Tibial nerve (tissue), 4 donors: ENCODE results near the gene OCRL. TPM values are rescaled to one million over a fixed set of nuclear protein-coding genes. Genes with fewer than 3 reads are reported as not detected.
"Not testable (repeated sequence)": the region's sequence is repeated elsewhere in the genome, so short reads cannot be mapped to it uniquely, and the experiment has no call there.

Source experiments
- DNase-seq, 2 donors: peaks; one replicate each; pipeline ENCODE4 v3.0.0-alpha.2; 2019; ENCODE audit warnings: low spot score in 2 of 2
- H3K27ac ChIP-seq, 4 donors: fragments of 200-600 bp; sonication (generic) in 3 of 4; one replicate each; pipeline ENCODE4 v1.5.1; 2017 to 2019; ENCODE audit warnings: mild to moderate bottlenecking in 1 of 4
- H3K27me3 ChIP-seq, 2 donors: fragments of 200-600 bp; sonication (generic) in 1 of 2; one replicate each; pipeline versions ENCODE4 v1.5.1 to v1.6.0; 2017 to 2019
- H3K36me3 ChIP-seq, 3 donors: fragments of 200-600 bp; sonication (generic); one replicate each; pipeline ENCODE4 v1.5.1; 2018 to 2019
- H3K4me1 ChIP-seq, 4 donors: fragments of 200-600 bp; sonication (generic) in 3 of 4; one replicate each; pipeline ENCODE4 v1.5.1; 2017 to 2019
- H3K4me3 ChIP-seq, 4 donors: fragments of 200-600 bp; sonication (generic) in 3 of 4; one replicate each; pipeline ENCODE4 v1.5.1; 2017 to 2019; ENCODE audit warnings: mild to moderate bottlenecking in 1 of 4, moderate library complexity in 1 of 4
- H3K9me3 ChIP-seq, 4 donors: fragments of 200-600 bp; sonication (generic) in 3 of 4; one replicate each; pipeline ENCODE4 v1.5.1; 2017 to 2019
- CTCF ChIP-seq, 5 experiments: fragments of 200-600 bp in 3 of 5; fragments of 450-650 bp in 2 of 5; sonication (generic) in 3 of 5; IDR thresholded peaks; one replicate each; pipeline ENCODE4 v1.5.1; 2016 to 2019; ENCODE audit warnings: antibody characterized with exemption in 5 of 5, mild to moderate bottlenecking in 3 of 5, moderate library complexity in 2 of 5
- EP300 ChIP-seq, 2 donors: sonication (generic); formaldehyde crosslinking; IDR thresholded peaks; one replicate each; pipeline ENCODE4 v1.6.1; 2017; ENCODE audit warnings: antibody characterized with exemption in 2 of 2, mild to moderate bottlenecking in 1 of 2
- POLR2A ChIP-seq, 2 donors: fragments of 450-650 bp; IDR thresholded peaks; one replicate each; pipeline ENCODE4 v1.6.1; 2017; ENCODE audit warnings: antibody characterized with exemption in 2 of 2, mild to moderate bottlenecking in 2 of 2, moderate library complexity in 2 of 2
- WGBS, 2 donors: methylation state at CpG; one replicate each; pipeline ENCODE4 v1.1.5; 2018; 5-methylcytosine and 5-hydroxymethylcytosine counted together
- total RNA-seq, 4 donors: library from RNA; depleted of rRNA; stranded (reverse); fragments of >200 nt; gene quantifications; one replicate each; pipeline ENCODE4 v1.1.0, GENCODE V29; 2016

The OCRL gene
- total RNA-seq, 4 donors from 2014 or later: 14.7 to 23.0 (median 22.6) TPM

DNA sequence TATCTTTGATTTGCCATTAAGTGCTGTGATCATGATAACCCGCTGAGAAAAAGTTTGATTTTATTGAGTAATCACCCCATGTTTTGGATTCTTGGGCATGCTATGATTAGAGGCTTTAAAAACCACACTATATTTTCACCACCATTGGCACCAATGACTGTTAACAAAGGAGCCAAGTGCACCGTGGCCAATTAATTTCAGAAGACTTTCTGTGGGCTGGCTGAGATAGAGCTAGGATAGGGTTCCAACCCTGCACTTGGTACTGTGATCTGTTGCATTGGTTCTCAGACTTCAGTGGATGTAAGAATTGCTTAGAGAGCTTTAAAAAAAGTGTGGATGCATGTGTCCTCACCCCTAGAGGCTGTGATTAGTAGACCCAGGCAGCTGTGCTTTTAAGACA lies 32.4 kb downstream of the OCRL start:
- Histone ChIP-seq H3K27me3 (no peaks in the 10 kb centered on the region), H3K27ac (no peak overlapping the region), H3K4me1 (peaks cover 0 to 6% (median 0%) of the 10 kb centered on the region in 4 donors), H3K36me3 (peaks cover 0 to 39% (median 0%) of the 10 kb centered on the region in 3 donors), H3K4me3 (no peak overlapping the region), H3K9me3 (no peaks in the 10 kb centered on the region)
- 72 to 84% methylated on average over 2 of the region's 2 CpGs for WGBS, 2 donors
- no peak for DNase-seq
- TF ChIP-seq EP300 (IDR thresholded peaks at IDR 0.05) (no peak), POLR2A (IDR thresholded peaks at IDR 0.05) (no peak), CTCF (IDR thresholded peaks at IDR 0.05) (no peak)

GRCh38 chrX:129573652-129574051 lies 33.6 kb downstream of the OCRL start:
- not testable (repeated sequence) for H3K9me3 ChIP-seq, H3K4me3 ChIP-seq, DNase-seq, H3K27ac ChIP-seq, H3K4me1 ChIP-seq, H3K27me3 ChIP-seq
- WGBS, 2 donors: 85 to 97% methylated on average over 4 of the region's 4 CpGs
- peaks cover 0 to 28% (median 0%) of the 10 kb centered on the region in 3 donors for H3K36me3 ChIP-seq

- Histone ChIP-seq H3K9me3 (no peaks in the 10 kb centered on the region), H3K27ac (no peak overlapping the region), H3K4me1 (peaks cover 0 to 6% (median 0%) of the 10 kb centered on the region in 4 donors), H3K36me3 (peaks cover 0 to 23% (median 0%) of the 10 kb centered on the region in 3 donors), H3K27me3 (no peaks in the 10 kb centered on the region), H3K4me3 (no peak overlapping the region)
- no peak for DNase-seq
- WGBS, 2 donors: 62 to 69% methylated on average over 2 of the region's 2 CpGs
- TF ChIP-seq POLR2A (IDR thresholded peaks at IDR 0.05) (no peak), CTCF (IDR thresholded peaks at IDR 0.05) (no peak), EP300 (IDR thresholded peaks at IDR 0.05) (no peak)
Measured at GRCh38 chrX:129574214-129574613, 34.2 kb downstream of the OCRL start.

DNA sequence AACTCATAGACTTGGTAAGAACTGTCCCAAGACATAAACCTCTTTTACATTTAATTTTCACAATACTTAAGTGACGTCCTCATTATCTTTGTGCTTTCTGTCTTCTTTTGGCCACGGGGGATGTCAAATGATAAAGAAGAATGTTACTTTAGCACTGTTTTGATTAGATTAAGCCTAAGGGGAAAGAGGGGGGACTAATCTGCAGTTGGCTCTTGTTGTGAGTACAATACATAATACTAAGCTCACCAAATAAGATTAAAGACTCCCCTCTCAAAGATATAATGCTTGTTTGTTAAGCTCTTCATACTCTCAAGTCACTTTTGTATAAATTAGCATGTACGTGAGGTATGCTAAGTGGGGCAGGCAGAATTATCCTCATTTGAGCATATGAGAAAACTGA lies 36.5 kb downstream of the OCRL start:
- peaks cover 0 to 6% (median 0%) of the 10 kb centered on the region in 4 donors for H3K4me1 ChIP-seq
- TF ChIP-seq EP300 (IDR thresholded peaks at IDR 0.05) (no peak), CTCF (IDR thresholded peaks at IDR 0.05) (no peak), POLR2A (IDR thresholded peaks at IDR 0.05) (no peak)
- 68 to 84% methylated on average over 3 of the region's 3 CpGs for WGBS, 2 donors

DNA sequence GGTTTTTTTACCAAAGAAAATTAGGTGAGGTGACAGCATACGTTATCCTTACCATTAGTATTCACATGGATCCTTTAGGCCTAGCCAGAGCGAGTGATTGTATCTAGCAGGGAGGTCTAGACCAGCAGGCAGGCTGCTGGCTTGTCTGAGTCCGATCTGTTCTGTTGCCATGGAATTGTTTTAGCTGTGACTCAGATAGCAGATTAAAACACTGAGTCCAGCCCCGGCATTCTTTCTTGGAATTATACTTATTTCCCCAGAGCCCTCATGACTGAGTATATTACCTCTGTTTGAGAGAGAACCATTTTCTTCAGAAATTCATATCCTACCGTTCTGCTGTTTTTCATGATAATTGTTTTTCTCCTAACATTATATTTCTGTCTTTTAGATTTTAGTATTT lies 37.4 kb downstream of the OCRL start:
- 23 to 51% methylated on average over 5 of the region's 5 CpGs for WGBS, 2 donors
- peak in 1 of 2 donors; percentile 32 for DNase-seq

More for the DNA sequence above, 36.5 kb downstream of the OCRL start:
- DNase-seq: no peak
- no peaks in the 10 kb centered on the region for H3K9me3 ChIP-seq
- H3K4me3 ChIP-seq: no peak overlapping the region
- H3K36me3 ChIP-seq: peaks cover 0 to 20% (median 0%) of the 10 kb centered on the region in 3 donors
- no peaks in the 10 kb centered on the region for H3K27me3 ChIP-seq
- H3K27ac ChIP-seq: peak overlapping the region in 1 of 4 donors; percentile 52

More for the DNA sequence above, 37.4 kb downstream of the OCRL start:
- H3K9me3 ChIP-seq: no peaks in the 10 kb centered on the region
- peaks cover 0 to 6% (median 0%) of the 10 kb centered on the region in 4 donors for H3K4me1 ChIP-seq
- peaks cover 0 to 20% (median 0%) of the 10 kb centered on the region in 3 donors for H3K36me3 ChIP-seq
- TF ChIP-seq CTCF (IDR thresholded peaks at IDR 0.05) (no peak), POLR2A (IDR thresholded peaks at IDR 0.05) (no peak), EP300 (IDR thresholded peaks at IDR 0.05) (no peak)
- no peak overlapping the region for H3K4me3 ChIP-seq
- no peaks in the 10 kb centered on the region for H3K27me3 ChIP-seq
- peak overlapping the region in 2 of 4 donors; percentile 4 to 52 for H3K27ac ChIP-seq
